Esophagus squamous epithelium (tissue), 4 donors: ENCODE data around the gene SLC18A3.

ENCODE experiments used
- CTCF ChIP-seq, 6 experiments: fragments of 450-650 bp in 4 of 6; fragments of 200-600 bp in 2 of 6; sonication (generic) in 2 of 6; IDR thresholded peaks; one replicate each; pipeline ENCODE4 v1.5.1; 2016 to 2019; ENCODE audit warnings: antibody characterized with exemption in 6 of 6, mild to moderate bottlenecking in 4 of 6, moderate library complexity in 4 of 6
- POLR2A ChIP-seq, 4 donors: fragments of 450-650 bp; IDR thresholded peaks; one replicate each; pipeline ENCODE4 v1.6.1; 2017; ENCODE audit warnings: antibody characterized with exemption in 4 of 4, mild to moderate bottlenecking in 4 of 4, moderate library complexity in 3 of 4

- TF ChIP-seq CTCF (IDR thresholded peaks at IDR 0.05) (no peak), POLR2A (IDR thresholded peaks at IDR 0.05) (no peak)
Measured at GRCh38 chr10:49612513-49613164, 2.5 kb downstream of the SLC18A3 start.
